ENCODE results near the gene TLK1. TPM values are rescaled to one million over a fixed set of nuclear protein-coding genes. Genes with fewer than 3 reads are reported as not detected.
"Not testable (repeated sequence)": the region's sequence is repeated elsewhere in the genome, so short reads cannot be mapped to it uniquely, and the experiment has no call there.

The TLK1 gene
- polyA plus RNA-seq, 1 donor = 19.1 TPM

- no peak for DNase-seq
These were observed 79.0 kb downstream of the TLK1 start for GRCh38 chr2:171081649-171082111.

GRCh38 chr2:171080607-171081006 is 80.1 kb downstream of the TLK1 start:
- no peak for DNase-seq

- not testable (repeated sequence) for DNase-seq
These were observed 84.3 kb downstream of the TLK1 start for GRCh38 chr2:171076422-171076821.

GRCh38 chr2:171072164-171072563 is 88.5 kb downstream of the TLK1 start:
- no peak for DNase-seq

- no peak for DNase-seq
These were observed 91.3 kb downstream of the TLK1 start for GRCh38 chr2:171069286-171069956.

- no peak for DNase-seq
These were observed 94.6 kb downstream of the TLK1 start for GRCh38 chr2:171066110-171066509.

GRCh38 chr2:171057575-171057974 is 103.1 kb downstream of the TLK1 start:
- DNase-seq = no peak

GRCh38 chr2:171056307-171056706 is 104.4 kb downstream of the TLK1 start:
- DNase-seq = no peak

- DNase-seq = no peak
These were observed 111.0 kb downstream of the TLK1 start for GRCh38 chr2:171049691-171050090.

- no peak for DNase-seq
These were observed 114.6 kb downstream of the TLK1 start for GRCh38 chr2:171046048-171046560.

GRCh38 chr2:171044416-171044815 is 116.3 kb downstream of the TLK1 start:
- no peak for DNase-seq

GRCh38 chr2:171042253-171042969 is 118.3 kb downstream of the TLK1 start:
- DNase-seq = no peak

GRCh38 chr2:171036532-171036931 is 124.2 kb downstream of the TLK1 start:
- no peak for DNase-seq

- no peak for DNase-seq
These were observed 126.4 kb downstream of the TLK1 start for GRCh38 chr2:171034315-171034714.

GRCh38 chr2:171025214-171025613 is 135.5 kb downstream of the TLK1 start:
- no peak for DNase-seq

- no peak for DNase-seq
These were observed 142.2 kb downstream of the TLK1 start for GRCh38 chr2:171018522-171018921.

- no peak for DNase-seq
These were observed 144.6 kb downstream of the TLK1 start for GRCh38 chr2:171016125-171016524.

GRCh38 chr2:171013851-171014250 is 146.8 kb downstream of the TLK1 start:
- DNase-seq = no peak

- no peak for DNase-seq
These were observed 151.3 kb downstream of the TLK1 start for GRCh38 chr2:171009386-171009785.

- DNase-seq = no peak
These were observed 152.0 kb downstream of the TLK1 start for GRCh38 chr2:171008550-171009205.

GRCh38 chr2:171004833-171005232 is 155.9 kb downstream of the TLK1 start:
- DNase-seq = no peak

- no peak for DNase-seq
These were observed 156.3 kb downstream of the TLK1 start for GRCh38 chr2:171004363-171004762.

- no peak for DNase-seq
These were observed 161.0 kb downstream of the TLK1 start for GRCh38 chr2:170999654-171000053.
